ENCODE measurements around the gene SH2D2A. TPM values are rescaled to one million over a fixed set of nuclear protein-coding genes. Genes with fewer than 3 reads are reported as not detected.

SH2D2A gene
- total and polyA plus RNA-seq, 2 experiments from 2014 or later: 0.43 TPM; not detected in 1

- 55 to 71% methylated on average over 7 of the region's 7 CpGs for WGBS, 2 experiments (ENCODE audit: low coverage in 1 of 2, low lambda C conversion rate in 2 of 2, missing lambda C conversion rate in 2 of 2)
- Histone ChIP-seq H3K27ac (peak overlapping the region; percentile 44), H3K36me3 (ENCODE audit: low read depth) (no peaks in the 10 kb centered on the region), H3K4me2 (ENCODE audit: unreplicated experiment) (peak overlapping the region; percentile 23), H3K4me3 (no peak overlapping the region), H3K9me3 (ENCODE audit: low read depth) (no peaks in the 10 kb centered on the region), H4K20me1 (ENCODE audit: insufficient read depth) (no peaks in the 10 kb centered on the region), H3F3A (ENCODE audit: insufficient read depth) (no peaks in the 10 kb centered on the region; the same call in 1 of the 2 replicates), H3K27me3 (replicated peaks; ENCODE audit: insufficient read depth) (no peaks in the 10 kb centered on the region), H3K4me1 (ENCODE audit: insufficient read depth) (peaks cover 33% of the 10 kb centered on the region), H2AFZ (peak overlapping the region; percentile 80; the same call in 1 of the 2 replicates), H3K9me2 (ENCODE audit: insufficient read depth) (no peaks in the 10 kb centered on the region), H3K79me2 (ENCODE audit: insufficient read depth) (no peaks in the 10 kb centered on the region), H3K9ac (0 out of 2 replicates have a peak overlapping the region, but pooled peaks have one; percentile 33)
- in situ Hi-C loops (cut with MboI): no loop called here
- DNase-seq: peak; percentile 36
- TF ChIP-seq EZH2phosphoT487 (IDR thresholded peaks at IDR 0.05; ENCODE audit: insufficient read depth, low read depth) (no peak), EZH2 (IDR thresholded peaks at IDR 0.05; ENCODE audit: insufficient read depth, poor library complexity, severe bottlenecking) (no peak)
Observed at GRCh38 chr1:156814571-156815260, 1.9 kb downstream of the SH2D2A start.

DNA sequence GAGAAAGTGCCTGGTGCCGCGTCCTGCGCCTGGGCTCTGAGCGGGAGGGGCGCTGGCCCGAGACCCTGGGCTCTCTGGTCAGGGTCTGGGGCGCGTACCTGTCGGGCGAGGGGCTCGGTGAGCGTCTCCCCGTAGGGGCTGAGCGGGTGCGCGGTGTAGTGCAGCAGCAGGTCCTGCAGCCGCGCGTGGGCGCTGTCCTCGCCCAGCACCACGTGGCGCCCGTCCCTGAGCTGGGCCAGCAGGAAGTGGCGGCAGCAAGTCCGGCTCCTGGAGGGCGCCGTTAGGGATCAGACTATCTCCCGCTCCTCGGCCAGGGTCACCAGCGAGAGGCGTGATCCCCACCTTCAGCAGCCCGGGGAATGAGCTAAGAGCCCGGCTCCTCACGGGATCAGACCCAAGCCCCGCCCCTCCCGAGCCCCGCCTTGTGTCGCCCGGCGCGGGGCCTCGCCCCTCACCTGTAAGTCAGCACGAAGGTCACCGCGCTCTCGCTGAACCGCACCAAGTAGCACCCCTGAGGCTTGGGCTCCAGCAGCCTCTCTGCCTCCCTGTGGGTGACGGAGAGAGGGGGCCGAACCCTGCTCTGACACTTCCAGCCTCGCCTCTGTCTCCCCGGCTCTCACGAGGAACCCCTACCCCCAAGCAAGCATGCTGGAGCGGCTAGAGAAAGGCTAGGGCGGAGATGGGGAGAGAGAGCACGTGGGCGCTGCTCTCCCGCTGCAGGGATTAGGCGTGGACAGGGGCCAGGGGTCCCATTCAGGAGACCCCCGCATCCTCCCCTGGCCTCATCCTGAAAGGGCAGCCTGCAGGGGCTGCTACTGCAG is 2.7 kb downstream of the SH2D2A start:
- no peaks in the 10 kb centered on the region for H4K20me1 ChIP-seq (ENCODE audit: insufficient read depth)
- 14% methylated on average over 57 to 59 of the region's 60 CpGs for WGBS, 2 experiments (ENCODE audit: low coverage in 1 of 2, low lambda C conversion rate in 2 of 2, missing lambda C conversion rate in 2 of 2)
- in situ Hi-C loops (cut with MboI): no loop called here
- TF ChIP-seq EZH2 (IDR thresholded peaks at IDR 0.05; ENCODE audit: insufficient read depth, poor library complexity, severe bottlenecking) (no peak), EZH2phosphoT487 (IDR thresholded peaks at IDR 0.05; ENCODE audit: insufficient read depth, low read depth) (no peak)
- peak overlapping the region; percentile 80 for H2AFZ ChIP-seq
- no peaks in the 10 kb centered on the region; the same call in 1 of the 2 replicates for H3F3A ChIP-seq (ENCODE audit: insufficient read depth)
- no peaks in the 10 kb centered on the region for H3K9me2 ChIP-seq (ENCODE audit: insufficient read depth)
- H3K4me1 ChIP-seq (ENCODE audit: insufficient read depth): peaks cover 33% of the 10 kb centered on the region
- H3K4me3 ChIP-seq: peak overlapping the region; percentile 55
- DNase-seq: peak; percentile 82
- peak overlapping the region; percentile 72 for H3K4me2 ChIP-seq (ENCODE audit: unreplicated experiment)
- no peaks in the 10 kb centered on the region for H3K79me2 ChIP-seq (ENCODE audit: insufficient read depth)
- no peaks in the 10 kb centered on the region for H3K36me3 ChIP-seq (ENCODE audit: low read depth)
- no peaks in the 10 kb centered on the region for H3K27me3 ChIP-seq (replicated peaks; ENCODE audit: insufficient read depth)
- no peak overlapping the region for H3K27ac ChIP-seq
- no peaks in the 10 kb centered on the region for H3K9me3 ChIP-seq (ENCODE audit: low read depth)
- peak overlapping the region; percentile 57 for H3K9ac ChIP-seq

- no peaks in the 10 kb centered on the region for H3K27me3 ChIP-seq (replicated peaks; ENCODE audit: insufficient read depth)
Observed at GRCh38 chr1:156813298-156813697, 3.4 kb downstream of the SH2D2A start.

DNA sequence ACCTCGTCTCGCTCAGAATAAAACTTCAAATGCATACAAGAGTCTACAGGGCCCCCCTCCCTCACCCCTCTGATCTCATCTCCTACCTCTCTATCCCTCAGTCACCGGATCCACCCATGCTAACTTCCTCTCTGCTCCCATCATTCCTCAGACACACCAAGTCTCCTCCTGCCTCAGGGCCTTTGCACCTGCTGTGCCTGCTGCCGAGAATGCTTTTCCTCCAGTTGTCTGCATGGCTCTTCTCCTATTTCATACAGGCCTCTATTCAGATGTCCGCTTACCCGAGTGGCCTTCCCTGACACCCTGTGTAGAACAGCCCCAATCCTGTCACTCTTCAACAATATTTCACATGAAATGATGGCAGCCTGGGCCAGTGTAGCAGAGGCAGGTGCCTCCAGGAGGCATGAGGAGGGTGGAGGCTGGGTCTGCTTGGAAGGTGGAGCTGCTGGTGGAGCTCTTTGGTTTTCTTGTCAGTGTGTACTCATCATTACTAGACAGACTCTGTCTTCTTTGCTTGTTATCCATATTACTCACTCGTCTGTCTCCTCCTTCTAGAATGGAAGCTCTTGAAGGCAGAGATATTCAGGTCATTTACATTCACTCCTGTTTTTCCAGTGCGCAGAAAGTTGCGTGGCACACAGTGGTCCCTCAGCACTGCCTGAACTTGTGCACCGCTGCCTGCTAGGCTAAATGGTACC is 4.2 kb downstream of the SH2D2A start:
- no peaks in the 10 kb centered on the region for H3K9me2 ChIP-seq (ENCODE audit: insufficient read depth)
- 95 to 99% methylated on average over 10 of the region's 10 CpGs for WGBS, 2 experiments (ENCODE audit: low coverage in 1 of 2, low lambda C conversion rate in 2 of 2, missing lambda C conversion rate in 2 of 2)
- peaks cover 33% of the 10 kb centered on the region for H3K4me1 ChIP-seq (ENCODE audit: insufficient read depth)

More at GRCh38 chr1:156813298-156813697, 3.4 kb downstream of the SH2D2A start:
- no peaks in the 10 kb centered on the region for H3K79me2 ChIP-seq (ENCODE audit: insufficient read depth)
- H3K4me1 ChIP-seq (ENCODE audit: insufficient read depth): peaks cover 33% of the 10 kb centered on the region
- peak overlapping the region; percentile 80 for H2AFZ ChIP-seq
- no peaks in the 10 kb centered on the region for H4K20me1 ChIP-seq (ENCODE audit: insufficient read depth)
- TF ChIP-seq EZH2phosphoT487 (IDR thresholded peaks at IDR 0.05; ENCODE audit: insufficient read depth, low read depth) (no peak), EZH2 (IDR thresholded peaks at IDR 0.05; ENCODE audit: insufficient read depth, poor library complexity, severe bottlenecking) (no peak)
- in situ Hi-C loops (cut with MboI): no loop called here
- no peaks in the 10 kb centered on the region for H3K36me3 ChIP-seq (ENCODE audit: low read depth)
- H3F3A ChIP-seq (ENCODE audit: insufficient read depth): no peaks in the 10 kb centered on the region; the same call in 1 of the 2 replicates
- peak overlapping the region; percentile 72 for H3K4me2 ChIP-seq (ENCODE audit: unreplicated experiment)
- no peak for DNase-seq
- WGBS, 2 experiments (ENCODE audit: low coverage in 1 of 2, low lambda C conversion rate in 2 of 2, missing lambda C conversion rate in 2 of 2): 67 to 69% methylated on average over 10 of the region's 10 CpGs
- H3K9me2 ChIP-seq (ENCODE audit: insufficient read depth): no peaks in the 10 kb centered on the region
- no peaks in the 10 kb centered on the region for H3K9me3 ChIP-seq (ENCODE audit: low read depth)
- H3K9ac ChIP-seq: peak overlapping the region; percentile 57
- peak overlapping the region; percentile 55 for H3K4me3 ChIP-seq
- H3K27ac ChIP-seq: no peak overlapping the region

More for the DNA sequence above, 4.2 kb downstream of the SH2D2A start:
- Histone ChIP-seq H3K27me3 (replicated peaks; ENCODE audit: insufficient read depth) (no peaks in the 10 kb centered on the region), H4K20me1 (ENCODE audit: insufficient read depth) (no peaks in the 10 kb centered on the region), H3K4me3 (no peak overlapping the region), H3K9me3 (ENCODE audit: low read depth) (no peaks in the 10 kb centered on the region), H3K4me2 (ENCODE audit: unreplicated experiment) (no peak overlapping the region), H3K27ac (no peak overlapping the region), H3K79me2 (ENCODE audit: insufficient read depth) (no peaks in the 10 kb centered on the region), H3K36me3 (ENCODE audit: low read depth) (no peaks in the 10 kb centered on the region), H2AFZ (no peak overlapping the region), H3F3A (ENCODE audit: insufficient read depth) (no peaks in the 10 kb centered on the region; the same call in 1 of the 2 replicates), H3K9ac (no peak overlapping the region)
- TF ChIP-seq EZH2phosphoT487 (IDR thresholded peaks at IDR 0.05; ENCODE audit: insufficient read depth, low read depth) (no peak), EZH2 (IDR thresholded peaks at IDR 0.05; ENCODE audit: insufficient read depth, poor library complexity, severe bottlenecking) (no peak)
- DNase-seq: peak; percentile 50
- in situ Hi-C loops (cut with MboI): no loop called here
